Measurements from ENCODE around the gene UPF3A.

GRCh38 chr13:114279758-114280355 is 1.5 kb upstream of the UPF3A start:
- TF ChIP-seq CTCF (IDR thresholded peaks at IDR 0.05) (no peak), POLR2A (IDR thresholded peaks at IDR 0.05; ENCODE audit: low read length) (no peak), ZFP36 (IDR thresholded peaks at IDR 0.05; ENCODE audit: borderline replicate concordance, partially characterized antibody) (no peak), NFE2L2 (conservative IDR thresholded peaks at IDR 0.05; ENCODE audit: low read length) (no peak), CHD2 (IDR thresholded peaks at IDR 0.05; ENCODE audit: low read length, partially characterized antibody) (no peak), E2F6 (IDR thresholded peaks at IDR 0.05; ENCODE audit: borderline replicate concordance, low read depth) (no peak), RNF2 (IDR thresholded peaks at IDR 0.05; ENCODE audit: borderline replicate concordance, low read depth) (no peak), JUNB (IDR thresholded peaks at IDR 0.05) (no peak), SREBF2 (IDR thresholded peaks at IDR 0.05) (no peak), MAX (IDR thresholded peaks at IDR 0.05) (no peak), PBX3 (IDR thresholded peaks at IDR 0.05) (no peak), MAFK (IDR thresholded peaks at IDR 0.05; ENCODE audit: partially characterized antibody) (no peak), RFX5 (IDR thresholded peaks at IDR 0.05) (no peak)

Measured in A549 (cell line).